ENCODE measurements around the gene NUP43. TPM values are rescaled to one million over a fixed set of nuclear protein-coding genes. Genes with fewer than 3 reads are reported as not detected.

The NUP43 gene
- total RNA-seq, 6 experiments from 2014 or later, result 29.6 to 43.3 (median 37.2) TPM

GRCh38 chr6:149699150-149699549 is 47.2 kb downstream of the NUP43 start:
- TF ChIP-seq CTCF (IDR thresholded peaks at IDR 0.05), result no peak
- Mint-ChIP-seq H3K4me3 (no peak overlapping the region), H3K27ac (no peak overlapping the region), H3K36me3 (ENCODE audit: low read depth) (no peaks in the 10 kb centered on the region), H3K27me3 (ENCODE audit: insufficient read depth) (no peaks in the 10 kb centered on the region; the same call in 1 of the 2 replicates), H3K9me3 (no peaks in the 10 kb centered on the region), H3K4me1 (ENCODE audit: low read depth) (peaks cover 26% of the 10 kb centered on the region)
- DNase-seq, result no peak

GRCh38 chr6:149698175-149698574 is 48.2 kb downstream of the NUP43 start:
- Mint-ChIP-seq H3K36me3 (ENCODE audit: low read depth) (no peaks in the 10 kb centered on the region), H3K27ac (no peak overlapping the region), H3K4me3 (no peak overlapping the region), H3K27me3 (ENCODE audit: insufficient read depth) (no peaks in the 10 kb centered on the region; the same call in 1 of the 2 replicates), H3K4me1 (ENCODE audit: low read depth) (peaks cover 26% of the 10 kb centered on the region), H3K9me3 (no peaks in the 10 kb centered on the region)
- no peak for TF ChIP-seq CTCF (IDR thresholded peaks at IDR 0.05)
- DNase-seq, result no peak

- Mint-ChIP-seq H3K27ac (peak overlapping the region; percentile 78), H3K4me1 (ENCODE audit: low read depth) (peaks cover 22% of the 10 kb centered on the region)
- peak; percentile 78 for DNase-seq
These were observed 49.4 kb downstream of the NUP43 start for GRCh38 chr6:149696901-149697300.

GRCh38 chr6:149694921-149695320 is 51.4 kb downstream of the NUP43 start:
- no peak overlapping the region for H3K4me3 Mint-ChIP-seq
- H3K27ac Mint-ChIP-seq, result no peak overlapping the region
- peaks cover 12% of the 10 kb centered on the region for H3K4me1 Mint-ChIP-seq (ENCODE audit: low read depth)
- no peak for TF ChIP-seq CTCF (IDR thresholded peaks at IDR 0.05)
- peaks cover 10% of the 10 kb centered on the region; the same call in 1 of the 2 replicates for H3K36me3 Mint-ChIP-seq (ENCODE audit: low read depth)
- H3K9me3 Mint-ChIP-seq, result no peaks in the 10 kb centered on the region
- DNase-seq, result no peak
- no peaks in the 10 kb centered on the region; the same call in 1 of the 2 replicates for H3K27me3 Mint-ChIP-seq (ENCODE audit: insufficient read depth)

More at GRCh38 chr6:149696901-149697300, 49.4 kb downstream of the NUP43 start:
- H3K4me3 Mint-ChIP-seq, result no peak overlapping the region
- H3K27me3 Mint-ChIP-seq (ENCODE audit: insufficient read depth), result no peaks in the 10 kb centered on the region; the same call in 1 of the 2 replicates
- no peaks in the 10 kb centered on the region for H3K9me3 Mint-ChIP-seq
- H3K36me3 Mint-ChIP-seq (ENCODE audit: low read depth), result peaks cover 6% of the 10 kb centered on the region; the same call in 1 of the 2 replicates
- no peak for TF ChIP-seq CTCF (IDR thresholded peaks at IDR 0.05)

- Mint-ChIP-seq H3K4me1 (ENCODE audit: low read depth) (no peaks in the 10 kb centered on the region), H3K36me3 (ENCODE audit: low read depth) (peaks cover 10% of the 10 kb centered on the region; the same call in 1 of the 2 replicates), H3K27me3 (ENCODE audit: insufficient read depth) (peaks cover 1% of the 10 kb centered on the region; the same call in 1 of the 2 replicates), H3K4me3 (no peak overlapping the region), H3K9me3 (no peaks in the 10 kb centered on the region), H3K27ac (no peak overlapping the region)
- no peak for TF ChIP-seq CTCF (IDR thresholded peaks at IDR 0.05)
- DNase-seq, result no peak
These were observed 55.1 kb downstream of the NUP43 start for GRCh38 chr6:149691201-149691600.

Data from HFFc6 (cell line).